Choroid plexus epithelial cell (primary cell): ENCODE data around the gene PLEKHG4B.

ENCODE experiments used
- DNase-seq: peaks from one replicate; pipeline ENCODE4 v3.0.0-alpha.2; 2010; ENCODE audit warnings: low read depth
- H3K4me3 ChIP-seq: 2 replicates; pipeline ENCODE4 v1.5.1; 2011; ENCODE audit warnings: low read depth, mild to moderate bottlenecking, control low read depth, low read length, moderate library complexity
- TF ChIP-seq, protein P1 (sequence below): conservative IDR thresholded peaks from 2 replicates; pipeline ENCODE4 v1.5.1; 2011; ENCODE audit warnings: low read depth, mild to moderate bottlenecking, control low read depth, inconsistent platforms, low read length, moderate library complexity

PLEKHG4B gene

GRCh38 chr5:119486-120097 is 27.6 kb downstream of the PLEKHG4B start:
- TF ChIP-seq, protein P1, sequence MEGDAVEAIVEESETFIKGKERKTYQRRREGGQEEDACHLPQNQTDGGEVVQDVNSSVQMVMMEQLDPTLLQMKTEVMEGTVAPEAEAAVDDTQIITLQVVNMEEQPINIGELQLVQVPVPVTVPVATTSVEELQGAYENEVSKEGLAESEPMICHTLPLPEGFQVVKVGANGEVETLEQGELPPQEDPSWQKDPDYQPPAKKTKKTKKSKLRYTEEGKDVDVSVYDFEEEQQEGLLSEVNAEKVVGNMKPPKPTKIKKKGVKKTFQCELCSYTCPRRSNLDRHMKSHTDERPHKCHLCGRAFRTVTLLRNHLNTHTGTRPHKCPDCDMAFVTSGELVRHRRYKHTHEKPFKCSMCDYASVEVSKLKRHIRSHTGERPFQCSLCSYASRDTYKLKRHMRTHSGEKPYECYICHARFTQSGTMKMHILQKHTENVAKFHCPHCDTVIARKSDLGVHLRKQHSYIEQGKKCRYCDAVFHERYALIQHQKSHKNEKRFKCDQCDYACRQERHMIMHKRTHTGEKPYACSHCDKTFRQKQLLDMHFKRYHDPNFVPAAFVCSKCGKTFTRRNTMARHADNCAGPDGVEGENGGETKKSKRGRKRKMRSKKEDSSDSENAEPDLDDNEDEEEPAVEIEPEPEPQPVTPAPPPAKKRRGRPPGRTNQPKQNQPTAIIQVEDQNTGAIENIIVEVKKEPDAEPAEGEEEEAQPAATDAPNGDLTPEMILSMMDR, result no peak
- DNase-seq, result no peak
- no peak overlapping the region for H3K4me3 ChIP-seq

DNA sequence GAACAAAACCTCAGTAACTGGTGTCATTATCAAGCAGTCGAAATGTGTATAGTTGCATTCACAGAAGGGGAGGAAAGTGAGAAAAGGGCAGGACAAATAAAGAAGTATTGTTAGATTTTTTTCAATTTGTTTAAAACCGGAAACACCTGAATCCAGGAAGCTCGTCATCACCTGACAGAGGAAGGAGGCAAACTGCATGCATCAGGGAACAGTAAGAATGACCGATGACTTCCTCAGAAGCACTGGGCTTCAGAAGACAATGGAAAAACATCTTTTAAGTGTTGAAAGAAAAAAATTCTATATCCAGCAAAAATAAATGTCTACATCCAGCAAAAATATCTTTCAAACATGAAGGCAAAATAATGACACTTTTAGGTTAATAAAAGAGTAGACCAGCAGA is 29.5 kb downstream of the PLEKHG4B start:
- no peak for DNase-seq
- TF ChIP-seq, protein P1, result no peak
- H3K4me3 ChIP-seq, result no peak overlapping the region

DNA sequence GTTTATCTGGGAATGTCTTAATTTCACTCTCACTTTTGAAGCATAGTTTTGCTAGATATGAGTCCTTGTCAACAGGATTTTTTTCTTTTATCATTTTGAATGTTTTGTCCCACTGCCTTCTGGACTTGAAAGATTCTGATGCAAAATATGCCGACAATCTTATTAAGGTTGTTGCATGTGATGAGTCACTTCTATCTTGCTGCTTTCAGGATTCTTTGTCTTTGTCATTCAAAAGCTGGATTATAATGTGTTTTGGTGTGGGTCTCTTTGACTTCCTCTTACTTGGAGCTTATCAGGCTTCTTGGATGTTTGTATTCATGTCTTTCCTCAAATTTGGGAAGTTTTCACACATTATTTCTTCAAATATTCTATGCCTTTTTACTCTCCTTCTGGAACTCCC is 33.8 kb downstream of the PLEKHG4B start:
- H3K4me3 ChIP-seq, result no peak overlapping the region
- TF ChIP-seq, protein P1, result no peak
- no peak for DNase-seq

- no peak for DNase-seq
- H3K4me3 ChIP-seq, result no peak overlapping the region
- TF ChIP-seq, protein P1, result no peak
Observed at GRCh38 chr5:126806-127205, 34.8 kb downstream of the PLEKHG4B start.

DNA sequence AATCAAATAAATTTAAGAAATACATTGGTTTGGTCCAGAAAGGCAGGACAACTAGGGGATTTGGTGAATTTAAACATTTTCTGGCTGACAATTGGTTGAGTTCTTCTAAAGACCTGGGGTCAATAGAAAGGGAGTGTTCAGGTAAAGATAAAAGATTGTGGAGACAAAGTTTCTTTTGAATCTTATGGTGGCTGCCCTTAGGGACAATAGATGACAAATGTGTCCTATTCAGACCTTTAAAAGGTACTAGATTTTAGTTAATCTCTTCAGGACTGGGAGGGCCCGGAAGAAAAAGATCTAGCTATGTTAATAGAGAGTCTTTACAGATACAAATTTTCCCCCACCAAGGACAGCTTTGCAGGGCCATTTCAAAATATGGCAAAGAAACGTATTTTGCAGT is 35.9 kb downstream of the PLEKHG4B start:
- TF ChIP-seq, protein P1, result no peak
- no peak overlapping the region for H3K4me3 ChIP-seq
- DNase-seq, result no peak

GRCh38 chr5:128446-128845 is 36.5 kb downstream of the PLEKHG4B start:
- no peak for DNase-seq
- no peak overlapping the region for H3K4me3 ChIP-seq
- TF ChIP-seq, protein P1, result no peak

GRCh38 chr5:129148-129547 is 37.2 kb downstream of the PLEKHG4B start:
- TF ChIP-seq, protein P1, result no peak
- DNase-seq, result no peak
- no peak overlapping the region for H3K4me3 ChIP-seq
